C4-2B (cell line): Measurements from ENCODE around the gene ATAD1.
"Not testable (repeated sequence)": the region's sequence is repeated elsewhere in the genome, so short reads cannot be mapped to it uniquely, and the experiment has no call there.

Source experiments
- CTCF ChIP-seq: fragments of 450-650 bp; conservative IDR thresholded peaks from 2 replicates; pipeline ENCODE4 v1.5.1; 2017; ENCODE audit warnings: mild to moderate bottlenecking
- ZFX ChIP-seq: fragments of 450-650 bp; IDR thresholded peaks from 2 replicates; pipeline ENCODE4 v1.6.1; 2017

- not testable (repeated sequence) for TF ChIP-seq CTCF, ZFX
Observed at GRCh38 chr10:87855665-87856064, 37.6 kb upstream of the ATAD1 start.
